H9 (cell line): Measurements from ENCODE around the gene MECP2. TPM values are rescaled to one million over a fixed set of nuclear protein-coding genes. Genes with fewer than 3 reads are reported as not detected.

Source experiments
- DNase-seq: peaks from one replicate; pipeline ENCODE4 v3.0.0-alpha.2; 2017
- H2AFZ ChIP-seq: one replicate; pipeline ENCODE4 v1.6.1; 2013; ENCODE audit warnings: mild to moderate bottlenecking, low read length, control low read depth, moderate library complexity
- H2AK5ac ChIP-seq: 2 replicates; pipeline ENCODE4 v1.6.1; 2013; ENCODE audit warnings: low read length, control low read depth, mixed read lengths; ENCODE audit not compliant: insufficient read length
- H2BK120ac ChIP-seq: one replicate; pipeline ENCODE4 v1.6.1; 2013; ENCODE audit warnings: low read depth, mild to moderate bottlenecking, low read length, control low read depth, inconsistent platforms; ENCODE audit not compliant: poor library complexity, severe bottlenecking
- H2BK12ac ChIP-seq: 2 replicates; pipeline ENCODE4 v1.6.1; 2013; ENCODE audit warnings: low read length, control low read depth, mixed read lengths, low read depth; ENCODE audit not compliant: insufficient read length
- H2BK15ac ChIP-seq: 2 replicates; pipeline ENCODE4 v1.6.1; 2013; ENCODE audit warnings: low read depth, low read length, control low read depth
- H2BK20ac ChIP-seq: one replicate; pipeline ENCODE4 v1.6.1; 2013; ENCODE audit warnings: low read depth, mild to moderate bottlenecking, low read length, control low read depth, inconsistent platforms; ENCODE audit not compliant: poor library complexity, severe bottlenecking
- H2BK5ac ChIP-seq: 2 replicates; pipeline ENCODE4 v1.6.1; 2013; ENCODE audit warnings: low read length, control low read depth, mixed read lengths; ENCODE audit not compliant: insufficient read length
- H3K14ac ChIP-seq: 2 replicates; pipeline ENCODE4 v1.6.1; 2013; ENCODE audit warnings: low read length, control low read depth; ENCODE audit not compliant: insufficient read depth
- H3K18ac ChIP-seq: 2 replicates; pipeline ENCODE4 v1.6.1; 2013; ENCODE audit warnings: low read depth, mild to moderate bottlenecking, mixed read lengths, low read length, control low read depth; ENCODE audit not compliant: insufficient read length
- H3K23ac ChIP-seq: 2 replicates; pipeline ENCODE4 v1.6.1; 2013; ENCODE audit warnings: low read length, control low read depth, mixed read lengths, low read depth; ENCODE audit not compliant: insufficient read length
- H3K23me2 ChIP-seq: 2 replicates; pipeline ENCODE4 v1.6.1; 2013; ENCODE audit warnings: low read depth, mild to moderate bottlenecking, mixed read lengths, low read length, control low read depth; ENCODE audit not compliant: insufficient read length, poor library complexity, severe bottlenecking
- H3K27ac ChIP-seq: 2 replicates; pipeline ENCODE4 v1.5.1; 2013; ENCODE audit warnings: low read length, control low read depth, mixed read lengths, low read depth; ENCODE audit not compliant: insufficient read length
- H3K27me3 ChIP-seq: 2 replicates; pipeline ENCODE4 v1.6.1; 2013; ENCODE audit warnings: low read length, control low read depth, inconsistent platforms; ENCODE audit not compliant: insufficient read depth
- H3K4ac ChIP-seq: 2 replicates; pipeline ENCODE4 v1.6.1; 2013; ENCODE audit warnings: low read depth, mild to moderate bottlenecking, control low read depth, inconsistent platforms, low read length, moderate library complexity
- H3K4me1 ChIP-seq: 2 replicates; pipeline ENCODE4 v1.6.1; 2013; ENCODE audit warnings: low read length, control low read depth, inconsistent platforms; ENCODE audit not compliant: insufficient read depth
- H3K4me2 ChIP-seq: 2 replicates; pipeline ENCODE4 v1.6.1; 2013; ENCODE audit warnings: low read length, control low read depth, mixed read lengths; ENCODE audit not compliant: insufficient read length, insufficient read depth
- H3K56ac ChIP-seq: 2 replicates; pipeline ENCODE4 v1.6.1; 2013; ENCODE audit warnings: low read depth, mild to moderate bottlenecking, mixed read lengths, low read length, control low read depth; ENCODE audit not compliant: insufficient read length
- H3K79me1 ChIP-seq: 2 replicates; pipeline ENCODE4 v1.6.1; 2013; ENCODE audit warnings: low read depth, mild to moderate bottlenecking, moderate library complexity, low read length, control low read depth, inconsistent platforms; ENCODE audit not compliant: insufficient read depth, poor library complexity, severe bottlenecking
- H3K79me2 ChIP-seq: 2 replicates; pipeline ENCODE4 v1.6.1; 2013; ENCODE audit warnings: low read length, control low read depth, inconsistent platforms; ENCODE audit not compliant: insufficient read depth
- H3K9ac ChIP-seq: 2 replicates; pipeline ENCODE4 v1.6.1; 2013; ENCODE audit warnings: low read length, control low read depth, mixed read lengths; ENCODE audit not compliant: insufficient read length; ENCODE audit errors: extremely low read depth
- H3K9me3 ChIP-seq: one replicate; pipeline ENCODE4 v1.6.1; 2013; ENCODE audit warnings: low read depth, low read length, inconsistent platforms; ENCODE audit not compliant: control insufficient read depth
- H3T11ph ChIP-seq: one replicate; pipeline ENCODE4 v1.6.1; 2013; ENCODE audit warnings: mild to moderate bottlenecking, low read length, control low read depth, inconsistent platforms
- H4K20me1 ChIP-seq: one replicate; pipeline ENCODE4 v1.6.1; 2013; ENCODE audit not compliant: control insufficient read depth, insufficient read length, insufficient read depth
- H4K5ac ChIP-seq: 2 replicates; pipeline ENCODE4 v1.6.1; 2013; ENCODE audit warnings: low read depth, mild to moderate bottlenecking, mixed read lengths, low read length, control low read depth; ENCODE audit not compliant: insufficient read length
- H4K8ac ChIP-seq: replicated peaks from 2 replicates; pipeline ENCODE4 v1.6.1; 2013; ENCODE audit warnings: low read length, control low read depth, mixed read lengths, low read depth; ENCODE audit not compliant: insufficient read length
- H4K91ac ChIP-seq: 2 replicates; pipeline ENCODE4 v1.6.1; 2013; ENCODE audit warnings: low read depth, mild to moderate bottlenecking, moderate library complexity, mixed read lengths, low read length, control low read depth; ENCODE audit not compliant: insufficient read length
- H3K27ac Mint-ChIP-seq, 3 experiments: 2 replicates in 2 of 3; 3 replicates in 1 of 3; pipeline ENCODE4 v1.8.0; 2020 to 2021; ENCODE audit warnings: mixed read lengths in 3 of 3, mild to moderate bottlenecking in 1 of 3, moderate library complexity in 1 of 3
- H3K27me3 Mint-ChIP-seq: 2 replicates; pipeline ENCODE4 v1.8.0; 2021; ENCODE audit warnings: low read depth, mild to moderate bottlenecking, moderate library complexity, mixed read lengths
- H3K36me3 Mint-ChIP-seq, 3 experiments: 2 replicates in 2 of 3; 3 replicates in 1 of 3; pipeline ENCODE4 v1.8.0; 2020 to 2021; ENCODE audit warnings: low read depth in 3 of 3, mixed read lengths in 3 of 3; ENCODE audit not compliant: insufficient read depth in 1 of 3
- H3K4me1 Mint-ChIP-seq, 2 experiments: 2 replicates each; pipeline ENCODE4 v1.8.0; 2020; ENCODE audit warnings: mixed read lengths in 2 of 2
- H3K4me3 Mint-ChIP-seq, 2 experiments: 2 replicates in 1 of 2; 3 replicates in 1 of 2; pipeline ENCODE4 v1.8.0; 2020 to 2021; ENCODE audit warnings: mild to moderate bottlenecking in 2 of 2, mixed read lengths in 2 of 2, moderate library complexity in 1 of 2
- H3K9me3 Mint-ChIP-seq, 2 experiments: 2 replicates in 1 of 2; 3 replicates in 1 of 2; pipeline ENCODE4 v1.8.0; 2020; ENCODE audit warnings: mild to moderate bottlenecking in 2 of 2, mixed read lengths in 2 of 2, moderate library complexity in 1 of 2
- WGBS: extraction: QIAGEN DNeasy Blood & Tissue Kit; methylation state at CpG from one replicate; pipeline ENCODE4 v1.1.7; 2013; ENCODE audit warnings: missing lambda C conversion rate, low lambda C conversion rate, mixed read lengths; ENCODE audit not compliant: insufficient read length; ENCODE audit errors: extremely low coverage; 5-methylcytosine and 5-hydroxymethylcytosine counted together
- total RNA-seq: library from RNA; stranded (reverse); gene quantifications from 2 replicates; pipeline ENCODE4 v1.2.1, GENCODE V29; 2021
- TF ChIP-seq, protein P1 (sequence below): fragments of 200-600 bp; sonication (generic); conservative IDR thresholded peaks from 3 replicates; pipeline ENCODE4 v1.8.0; 2021; ENCODE audit warnings: antibody characterized with exemption, mild to moderate bottlenecking

MECP2 gene
- total RNA-seq, 1 experiment from 2014 or later, result 32.2 TPM

DNA sequence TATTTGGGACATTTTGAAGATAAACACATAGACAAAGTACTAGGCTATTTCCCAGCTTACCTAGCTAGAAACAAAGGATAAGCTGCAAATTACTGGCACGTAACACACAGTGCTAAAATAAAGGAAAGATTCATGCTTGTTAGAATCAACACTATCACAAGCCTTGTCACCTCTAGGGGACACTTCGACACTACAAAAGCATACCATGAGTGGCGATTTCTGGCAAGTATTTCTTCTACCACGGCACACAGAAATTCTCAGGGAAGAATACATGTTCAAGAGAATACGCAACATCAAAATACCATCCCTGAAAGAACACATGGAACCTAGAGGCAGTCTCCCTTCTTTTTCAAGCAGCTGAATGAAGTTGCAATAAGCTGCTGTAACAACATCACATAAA is 5.1 kb downstream of the MECP2 start:
- Histone ChIP-seq H3K23ac (no peak overlapping the region), H3K4me2 (no peak overlapping the region), H4K5ac (no peak overlapping the region), H3K18ac (no peak overlapping the region), H3K4ac (no peak overlapping the region), H3K79me2 (peaks cover 23% of the 10 kb centered on the region), H3K4me1 (no peaks in the 10 kb centered on the region; the same call in 1 of the 2 replicates), H3K27ac (no peak overlapping the region), H4K20me1 (no peaks in the 10 kb centered on the region), H2AFZ (no peak overlapping the region), H2BK12ac (no peak overlapping the region), H3K14ac (no peak overlapping the region; the same call in 1 of the 2 replicates), H4K91ac (no peak overlapping the region), H3T11ph (no peak overlapping the region), H2BK5ac (no peak overlapping the region), H3K79me1 (no peaks in the 10 kb centered on the region), H3K9me3 (peaks cover 17% of the 10 kb centered on the region), H3K56ac (no peak overlapping the region), H4K8ac (no peak overlapping the region), H2BK120ac (no peak overlapping the region), H2BK20ac (no peak overlapping the region), H2AK5ac (no peak overlapping the region), H3K23me2 (peaks cover 7% of the 10 kb centered on the region), H3K9ac (peak overlapping the region; percentile 0), H2BK15ac (no peak overlapping the region), H3K27me3 (no peaks in the 10 kb centered on the region)
- WGBS, result no CpG with 5 or more reads among the region's 5 CpGs
- Mint-ChIP-seq H3K9me3 (peaks cover 63 to 71% of the 10 kb centered on the region in 2 experiments), H3K27me3 (no peaks in the 10 kb centered on the region), H3K27ac (peak overlapping the region in 1 of 3 experiments; percentile 58; a peak in 2 of 7 replicates), H3K4me3 (no peak overlapping the region), H3K36me3 (peaks cover 14 to 28% (median 25%) of the 10 kb centered on the region in 3 experiments), H3K4me1 (peaks cover 49 to 50% of the 10 kb centered on the region in 2 experiments)
- TF ChIP-seq, protein P1, sequence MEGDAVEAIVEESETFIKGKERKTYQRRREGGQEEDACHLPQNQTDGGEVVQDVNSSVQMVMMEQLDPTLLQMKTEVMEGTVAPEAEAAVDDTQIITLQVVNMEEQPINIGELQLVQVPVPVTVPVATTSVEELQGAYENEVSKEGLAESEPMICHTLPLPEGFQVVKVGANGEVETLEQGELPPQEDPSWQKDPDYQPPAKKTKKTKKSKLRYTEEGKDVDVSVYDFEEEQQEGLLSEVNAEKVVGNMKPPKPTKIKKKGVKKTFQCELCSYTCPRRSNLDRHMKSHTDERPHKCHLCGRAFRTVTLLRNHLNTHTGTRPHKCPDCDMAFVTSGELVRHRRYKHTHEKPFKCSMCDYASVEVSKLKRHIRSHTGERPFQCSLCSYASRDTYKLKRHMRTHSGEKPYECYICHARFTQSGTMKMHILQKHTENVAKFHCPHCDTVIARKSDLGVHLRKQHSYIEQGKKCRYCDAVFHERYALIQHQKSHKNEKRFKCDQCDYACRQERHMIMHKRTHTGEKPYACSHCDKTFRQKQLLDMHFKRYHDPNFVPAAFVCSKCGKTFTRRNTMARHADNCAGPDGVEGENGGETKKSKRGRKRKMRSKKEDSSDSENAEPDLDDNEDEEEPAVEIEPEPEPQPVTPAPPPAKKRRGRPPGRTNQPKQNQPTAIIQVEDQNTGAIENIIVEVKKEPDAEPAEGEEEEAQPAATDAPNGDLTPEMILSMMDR, result no peak
- DNase-seq, result no peak
